Type B pancreatic cell (in vitro differentiated cells): ENCODE data around the gene CNTROB. TPM values are rescaled to one million over a fixed set of nuclear protein-coding genes. Genes with fewer than 3 reads are reported as not detected.
A peak's percentile ranks its signal among the peaks of the same experiment; 100 is the strongest.

Experiments used
- DNase-seq: peaks from one replicate; pipeline ENCODE4 v3.0.0; 2021; ENCODE audit warnings: mixed read lengths; ENCODE audit not compliant: unreplicated experiment; ENCODE audit errors: extremely low spot score
- H3K27ac Mint-ChIP-seq: 2 replicates; pipeline ENCODE4 v1.8.0; 2021; ENCODE audit warnings: mild to moderate bottlenecking, mixed read lengths
- H3K27me3 Mint-ChIP-seq: 2 replicates; pipeline ENCODE4 v1.8.0; 2021; ENCODE audit warnings: mixed read lengths
- H3K36me3 Mint-ChIP-seq: 2 replicates; pipeline ENCODE4 v1.8.0; 2021; ENCODE audit warnings: mixed read lengths
- H3K4me1 Mint-ChIP-seq: one replicate; pipeline ENCODE4 v1.8.0; 2021; ENCODE audit warnings: mixed read lengths; ENCODE audit not compliant: unreplicated experiment
- H3K4me3 Mint-ChIP-seq: 2 replicates; pipeline ENCODE4 v1.8.0; 2021; ENCODE audit warnings: mild to moderate bottlenecking, mixed read lengths
- H3K9me3 Mint-ChIP-seq: 2 replicates; pipeline ENCODE4 v1.8.0; 2021; ENCODE audit warnings: mixed read lengths
- CTCF ChIP-seq: fragments of 200-600 bp; sonication (generic); conservative IDR thresholded peaks from 2 replicates; pipeline ENCODE4 v1.5.0; 2021; ENCODE audit warnings: antibody characterized with exemption, mild to moderate bottlenecking
- total RNA-seq: library from RNA; stranded (reverse); gene quantifications from 2 replicates; pipeline ENCODE4 v1.2.1, GENCODE V29; 2021; ENCODE audit warnings: low replicate concordance

CNTROB gene
- total RNA-seq, 1 donor from 2014 or later, result 42.6 TPM

GRCh38 chr17:7916808-7917207 is 15.2 kb upstream of the CNTROB start:
- Mint-ChIP-seq H3K4me1 (peaks cover 24% of the 10 kb centered on the region), H3K4me3 (peak overlapping the region; percentile 92), H3K27me3 (peaks cover 6% of the 10 kb centered on the region), H3K9me3 (no peaks in the 10 kb centered on the region), H3K27ac (peak overlapping the region; percentile 86), H3K36me3 (peaks cover 7% of the 10 kb centered on the region)
- no peak for TF ChIP-seq CTCF
- DNase-seq, result no peak

GRCh38 chr17:7922269-7922844 is 9.6 kb upstream of the CNTROB start:
- DNase-seq, result no peak
- TF ChIP-seq CTCF, result no peak
- Mint-ChIP-seq H3K36me3 (no peaks in the 10 kb centered on the region), H3K9me3 (no peaks in the 10 kb centered on the region), H3K4me3 (peak overlapping the region; percentile 75), H3K4me1 (peaks cover 5% of the 10 kb centered on the region), H3K27ac (peak overlapping the region; percentile 51), H3K27me3 (peaks cover 11% of the 10 kb centered on the region)

DNA sequence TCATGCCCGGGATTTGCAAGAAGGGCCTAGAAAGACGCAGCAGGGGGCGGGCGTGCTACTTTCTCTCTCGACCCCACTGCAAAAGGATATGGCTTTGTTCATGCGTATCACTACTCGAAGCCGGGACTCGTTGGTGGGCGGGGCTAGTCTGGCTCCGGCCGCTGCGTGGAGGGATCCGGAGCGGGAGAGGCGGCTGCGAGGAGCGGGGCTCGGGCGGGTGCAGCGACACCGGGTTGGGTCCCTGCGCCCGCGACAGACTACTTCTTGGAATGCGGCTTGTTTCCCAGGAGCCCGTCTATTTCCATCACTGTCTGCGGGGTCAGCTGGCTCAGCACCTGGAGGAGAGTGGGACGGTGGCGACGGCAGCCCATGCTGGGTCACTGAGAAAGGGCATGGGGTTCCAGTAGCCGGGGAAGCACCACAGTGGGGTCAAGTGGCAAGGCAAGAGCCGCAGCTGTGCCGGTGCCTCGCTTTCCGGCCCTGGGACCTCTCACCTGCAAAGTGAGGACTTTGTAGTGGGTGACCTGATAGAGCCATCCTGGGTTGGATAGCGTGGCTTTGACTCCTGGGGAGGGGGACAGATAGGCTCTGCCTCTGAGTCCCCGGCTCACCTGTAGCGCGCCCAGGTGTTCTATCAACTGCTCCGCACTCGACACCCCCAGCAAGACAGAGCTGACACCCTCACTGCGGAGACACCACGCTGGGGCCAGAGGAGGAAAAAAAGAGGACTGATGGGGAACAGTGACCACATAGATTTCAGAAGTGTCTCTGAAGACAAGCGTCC is 9.0 kb upstream of the CNTROB start:
- Mint-ChIP-seq H3K36me3 (peaks cover 3% of the 10 kb centered on the region), H3K4me1 (peaks cover 8% of the 10 kb centered on the region), H3K27ac (peak overlapping the region; percentile 51), H3K27me3 (peaks cover 18% of the 10 kb centered on the region), H3K9me3 (no peaks in the 10 kb centered on the region), H3K4me3 (peak overlapping the region; percentile 75)
- DNase-seq, result peak; percentile 87
- no peak for TF ChIP-seq CTCF

- no peak for DNase-seq
- no peak for TF ChIP-seq CTCF
- peaks cover 24% of the 10 kb centered on the region for H3K27me3 Mint-ChIP-seq
- no peak overlapping the region for H3K27ac Mint-ChIP-seq
- peaks cover 9% of the 10 kb centered on the region for H3K36me3 Mint-ChIP-seq
- H3K4me3 Mint-ChIP-seq, result peak overlapping the region; percentile 78
- H3K9me3 Mint-ChIP-seq, result no peaks in the 10 kb centered on the region
- H3K4me1 Mint-ChIP-seq, result peaks cover 23% of the 10 kb centered on the region
Measured at GRCh38 chr17:7927596-7927995, 4.4 kb upstream of the CNTROB start.

GRCh38 chr17:7929158-7930023 is 2.6 kb upstream of the CNTROB start, which contains the start of gene KCNAB3:
KCNAB3 (minus strand) TSS chr17:7929856; CDS start chr17:7929435, 421 bp downstream.
- H3K27me3 Mint-ChIP-seq, result peaks cover 24% of the 10 kb centered on the region
- no peak for DNase-seq

More at GRCh38 chr17:7929158-7930023, 2.6 kb upstream of the CNTROB start, which contains the start of gene KCNAB3:
- Mint-ChIP-seq H3K36me3 (peaks cover 9% of the 10 kb centered on the region), H3K9me3 (no peaks in the 10 kb centered on the region), H3K27ac (no peak within 1 kb of the TSS), H3K4me1 (peaks cover 35% of the 10 kb centered on the region), H3K4me3 (peak within 1 kb of the TSS; percentile 100)
- TF ChIP-seq CTCF, result no peak
